WTC11 (cell line): ENCODE measurements around the gene CCDC12. TPM values are rescaled to one million over a fixed set of nuclear protein-coding genes. Genes with fewer than 3 reads are reported as not detected.

Experiments
- ATAC-seq: fragments of 200-7000 bp; cut with Tn5 transposase; 2 replicates; pipeline ENCODE4 v1.10.0; 2021; ENCODE audit warnings: mild to moderate bottlenecking, moderate library complexity
- CTCF ChIA-PET: fragments of 300-600 bp; sonication (Branson Sonifier 250); formaldehyde crosslinking; loops from one replicate; lab custom pipeline; 2021; ENCODE audit warnings: antibody characterized with exemption; lab: Charles Lee
- POLR2A ChIA-PET: fragments of 350-600 bp; sonication (Branson Sonifier 250); formaldehyde crosslinking; loops from one replicate; lab custom pipeline; 2021; ENCODE audit warnings: antibody characterized with exemption; lab: Charles Lee
- DNase-seq: peaks from one replicate; pipeline ENCODE4 v3.0.0; 2021; ENCODE audit warnings: low spot score
- H3K27ac Mint-ChIP-seq: 2 replicates; pipeline ENCODE4 v1.8.0; 2021; ENCODE audit warnings: mixed read lengths
- H3K27me3 Mint-ChIP-seq: 2 replicates; pipeline ENCODE4 v1.8.0; 2021; ENCODE audit warnings: low read depth, mild to moderate bottlenecking, moderate library complexity, mixed read lengths
- H3K36me3 Mint-ChIP-seq: 2 replicates; pipeline ENCODE4 v1.8.0; 2021; ENCODE audit warnings: mixed read lengths
- H3K4me1 Mint-ChIP-seq: 2 replicates; pipeline ENCODE4 v1.8.0; 2022; ENCODE audit warnings: mixed read lengths
- H3K4me3 Mint-ChIP-seq: 2 replicates; pipeline ENCODE4 v1.8.0; 2021; ENCODE audit warnings: mild to moderate bottlenecking, moderate library complexity, mixed read lengths
- H3K9me3 Mint-ChIP-seq: 2 replicates; pipeline ENCODE4 v1.8.0; 2021; ENCODE audit warnings: mixed read lengths
- ARID4B ChIP-seq: sonication (generic); formaldehyde crosslinking; IDR thresholded peaks from 2 replicates; pipeline ENCODE4 v1.8.0; 2023; ENCODE audit warnings: missing genetic modification reagents, mild to moderate bottlenecking, borderline replicate concordance
- CBFB ChIP-seq: sonication (generic); formaldehyde crosslinking; IDR thresholded peaks from 2 replicates; pipeline ENCODE4 v1.8.1; 2022; ENCODE audit warnings: mild to moderate bottlenecking, low read depth, missing genetic modification reagents
- ELF4 ChIP-seq: sonication (generic); formaldehyde crosslinking; IDR thresholded peaks from 2 replicates; pipeline ENCODE4 v1.8.1; 2022; ENCODE audit warnings: low read depth, mild to moderate bottlenecking, moderate library complexity, missing genetic modification reagents
- ESRRA ChIP-seq: sonication (generic); formaldehyde crosslinking; IDR thresholded peaks from 2 replicates; pipeline ENCODE4 v1.8.1; 2022; ENCODE audit warnings: mild to moderate bottlenecking, missing genetic modification reagents, borderline replicate concordance
- FOXK1 ChIP-seq: sonication (generic); formaldehyde crosslinking; IDR thresholded peaks from 2 replicates; pipeline ENCODE4 v1.8.0; 2022; ENCODE audit warnings: mild to moderate bottlenecking, moderate library complexity, missing genetic modification reagents
- GTF2I ChIP-seq: fragments of 250-450 bp; sonication (Bioruptor Pico); conservative IDR thresholded peaks from 2 replicates; pipeline ENCODE4 v1.4.0; 2021; ENCODE audit warnings: mild to moderate bottlenecking
- HMGA2 ChIP-seq: fragments of 250-450 bp; sonication (Bioruptor Pico); IDR thresholded peaks from 2 replicates; pipeline ENCODE4 v1.4.0; 2021; ENCODE audit warnings: mild to moderate bottlenecking, moderate library complexity
- JAZF1 ChIP-seq: fragments of 250-450 bp; sonication (Bioruptor Pico); IDR thresholded peaks from 2 replicates; pipeline ENCODE4 v1.9.0; 2021; ENCODE audit warnings: moderate library complexity, mild to moderate bottlenecking, inconsistent platforms
- JUN ChIP-seq: sonication (generic); formaldehyde crosslinking; IDR thresholded peaks from 2 replicates; pipeline ENCODE4 v1.8.0; 2023; ENCODE audit warnings: mild to moderate bottlenecking, missing genetic modification reagents
- KAT7 ChIP-seq: sonication (generic); formaldehyde crosslinking; IDR thresholded peaks from 2 replicates; pipeline ENCODE4 v1.8.1; 2023; ENCODE audit warnings: missing genetic modification reagents, mild to moderate bottlenecking, borderline replicate concordance
- NFATC4 ChIP-seq: fragments of 250-450 bp; sonication (Bioruptor Pico); IDR thresholded peaks from 2 replicates; pipeline ENCODE4 v1.9.0; 2021; ENCODE audit warnings: mild to moderate bottlenecking
- SMAD3 ChIP-seq: sonication (generic); formaldehyde crosslinking; IDR thresholded peaks from 2 replicates; pipeline ENCODE4 v1.8.0; 2022; ENCODE audit warnings: missing genetic modification reagents, mild to moderate bottlenecking, borderline replicate concordance
- SMAD4 ChIP-seq: sonication (generic); formaldehyde crosslinking; IDR thresholded peaks from 2 replicates; pipeline ENCODE4 v1.8.0; 2022; ENCODE audit warnings: mild to moderate bottlenecking, missing genetic modification reagents
- TP53 ChIP-seq: sonication (generic); formaldehyde crosslinking; IDR thresholded peaks from 2 replicates; pipeline ENCODE4 v1.8.1; 2023; ENCODE audit warnings: mild to moderate bottlenecking, missing genetic modification reagents
- ZBTB21 ChIP-seq: sonication (generic); formaldehyde crosslinking; IDR thresholded peaks from 2 replicates; pipeline ENCODE4 v1.8.1; 2023; ENCODE audit warnings: mild to moderate bottlenecking, missing genetic modification reagents, borderline replicate concordance
- ZNF121 ChIP-seq: sonication (generic); formaldehyde crosslinking; IDR thresholded peaks from 2 replicates; pipeline ENCODE4 v1.8.0; 2023; ENCODE audit warnings: missing genetic modification reagents
- total RNA-seq: library from RNA; stranded (reverse); gene quantifications from 3 replicates; pipeline ENCODE4 v1.2.3, GENCODE V29; 2021
- TF ChIP-seq, protein P1 (sequence below): sonication (generic); formaldehyde crosslinking; IDR thresholded peaks from 2 replicates; pipeline ENCODE4 v1.8.0; 2023; ENCODE audit warnings: missing genetic modification reagents
- TF ChIP-seq, protein P2 (sequence below): sonication (generic); formaldehyde crosslinking; IDR thresholded peaks from 2 replicates; pipeline ENCODE4 v1.8.1; 2023; ENCODE audit warnings: mild to moderate bottlenecking, missing genetic modification reagents, moderate library complexity
- TF ChIP-seq, protein P3 (sequence below): fragments of 250-450 bp; sonication (Bioruptor Pico); IDR thresholded peaks from 2 replicates; pipeline ENCODE4 v1.9.0; 2021; ENCODE audit warnings: mild to moderate bottlenecking
- TF ChIP-seq, protein P4 (sequence below): sonication (generic); formaldehyde crosslinking; conservative IDR thresholded peaks from 2 replicates; pipeline ENCODE4 v1.8.1; 2022; ENCODE audit warnings: mild to moderate bottlenecking, missing genetic modification reagents
- TF ChIP-seq, protein P5 (sequence below): fragments of 250-450 bp; sonication (Bioruptor Pico); IDR thresholded peaks from 2 replicates; pipeline ENCODE4 v1.9.0; 2021; ENCODE audit warnings: mild to moderate bottlenecking, borderline replicate concordance
- TF ChIP-seq, protein P6 (sequence below): fragments of 250-450 bp; sonication (Bioruptor Pico); IDR thresholded peaks from 2 replicates; pipeline ENCODE4 v2.1.2; 2022; ENCODE audit warnings: mild to moderate bottlenecking, moderate library complexity

CCDC12 gene
- total RNA-seq, 1 experiment from 2014 or later = 59.1 TPM

- TF ChIP-seq CBFB (no peak), JUN (no peak), TP53 (CRISPR knock-in tag) (no peak), KAT7 (no peak), GTF2I (CRISPR knock-in tag) (no peak), FOXK1 (CRISPR knock-in tag) (no peak), ELF4 (CRISPR knock-in tag) (no peak), ZNF121 (no peak), ZBTB21 (CRISPR knock-in tag) (no peak), JAZF1 (CRISPR knock-in tag) (no peak), SMAD3 (no peak), NFATC4 (no peak), ESRRA (CRISPR knock-in tag) (no peak)
- TF ChIP-seq, protein P1, sequence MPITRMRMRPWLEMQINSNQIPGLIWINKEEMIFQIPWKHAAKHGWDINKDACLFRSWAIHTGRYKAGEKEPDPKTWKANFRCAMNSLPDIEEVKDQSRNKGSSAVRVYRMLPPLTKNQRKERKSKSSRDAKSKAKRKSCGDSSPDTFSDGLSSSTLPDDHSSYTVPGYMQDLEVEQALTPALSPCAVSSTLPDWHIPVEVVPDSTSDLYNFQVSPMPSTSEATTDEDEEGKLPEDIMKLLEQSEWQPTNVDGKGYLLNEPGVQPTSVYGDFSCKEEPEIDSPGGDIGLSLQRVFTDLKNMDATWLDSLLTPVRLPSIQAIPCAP (CRISPR knock-in tag) = no peak
- TF ChIP-seq, protein P2, sequence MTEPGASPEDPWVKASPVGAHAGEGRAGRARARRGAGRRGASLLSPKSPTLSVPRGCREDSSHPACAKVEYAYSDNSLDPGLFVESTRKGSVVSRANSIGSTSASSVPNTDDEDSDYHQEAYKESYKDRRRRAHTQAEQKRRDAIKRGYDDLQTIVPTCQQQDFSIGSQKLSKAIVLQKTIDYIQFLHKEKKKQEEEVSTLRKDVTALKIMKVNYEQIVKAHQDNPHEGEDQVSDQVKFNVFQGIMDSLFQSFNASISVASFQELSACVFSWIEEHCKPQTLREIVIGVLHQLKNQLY (CRISPR knock-in tag) = no peak
- TF ChIP-seq, protein P3, sequence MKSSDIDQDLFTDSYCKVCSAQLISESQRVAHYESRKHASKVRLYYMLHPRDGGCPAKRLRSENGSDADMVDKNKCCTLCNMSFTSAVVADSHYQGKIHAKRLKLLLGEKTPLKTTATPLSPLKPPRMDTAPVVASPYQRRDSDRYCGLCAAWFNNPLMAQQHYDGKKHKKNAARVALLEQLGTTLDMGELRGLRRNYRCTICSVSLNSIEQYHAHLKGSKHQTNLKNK (CRISPR knock-in tag) = no peak
- TF ChIP-seq, protein P4, sequence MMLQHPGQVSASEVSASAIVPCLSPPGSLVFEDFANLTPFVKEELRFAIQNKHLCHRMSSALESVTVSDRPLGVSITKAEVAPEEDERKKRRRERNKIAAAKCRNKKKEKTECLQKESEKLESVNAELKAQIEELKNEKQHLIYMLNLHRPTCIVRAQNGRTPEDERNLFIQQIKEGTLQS = no peak
- TF ChIP-seq, protein P5, sequence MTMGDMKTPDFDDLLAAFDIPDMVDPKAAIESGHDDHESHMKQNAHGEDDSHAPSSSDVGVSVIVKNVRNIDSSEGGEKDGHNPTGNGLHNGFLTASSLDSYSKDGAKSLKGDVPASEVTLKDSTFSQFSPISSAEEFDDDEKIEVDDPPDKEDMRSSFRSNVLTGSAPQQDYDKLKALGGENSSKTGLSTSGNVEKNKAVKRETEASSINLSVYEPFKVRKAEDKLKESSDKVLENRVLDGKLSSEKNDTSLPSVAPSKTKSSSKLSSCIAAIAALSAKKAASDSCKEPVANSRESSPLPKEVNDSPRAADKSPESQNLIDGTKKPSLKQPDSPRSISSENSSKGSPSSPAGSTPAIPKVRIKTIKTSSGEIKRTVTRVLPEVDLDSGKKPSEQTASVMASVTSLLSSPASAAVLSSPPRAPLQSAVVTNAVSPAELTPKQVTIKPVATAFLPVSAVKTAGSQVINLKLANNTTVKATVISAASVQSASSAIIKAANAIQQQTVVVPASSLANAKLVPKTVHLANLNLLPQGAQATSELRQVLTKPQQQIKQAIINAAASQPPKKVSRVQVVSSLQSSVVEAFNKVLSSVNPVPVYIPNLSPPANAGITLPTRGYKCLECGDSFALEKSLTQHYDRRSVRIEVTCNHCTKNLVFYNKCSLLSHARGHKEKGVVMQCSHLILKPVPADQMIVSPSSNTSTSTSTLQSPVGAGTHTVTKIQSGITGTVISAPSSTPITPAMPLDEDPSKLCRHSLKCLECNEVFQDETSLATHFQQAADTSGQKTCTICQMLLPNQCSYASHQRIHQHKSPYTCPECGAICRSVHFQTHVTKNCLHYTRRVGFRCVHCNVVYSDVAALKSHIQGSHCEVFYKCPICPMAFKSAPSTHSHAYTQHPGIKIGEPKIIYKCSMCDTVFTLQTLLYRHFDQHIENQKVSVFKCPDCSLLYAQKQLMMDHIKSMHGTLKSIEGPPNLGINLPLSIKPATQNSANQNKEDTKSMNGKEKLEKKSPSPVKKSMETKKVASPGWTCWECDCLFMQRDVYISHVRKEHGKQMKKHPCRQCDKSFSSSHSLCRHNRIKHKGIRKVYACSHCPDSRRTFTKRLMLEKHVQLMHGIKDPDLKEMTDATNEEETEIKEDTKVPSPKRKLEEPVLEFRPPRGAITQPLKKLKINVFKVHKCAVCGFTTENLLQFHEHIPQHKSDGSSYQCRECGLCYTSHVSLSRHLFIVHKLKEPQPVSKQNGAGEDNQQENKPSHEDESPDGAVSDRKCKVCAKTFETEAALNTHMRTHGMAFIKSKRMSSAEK (CRISPR knock-in tag) = no peak
- ChIA-PET POLR2A (interaction anchor here (1.1 kb wide), 1 partner anchor 97 kb away, joined by 3 read pairs; no protein-coding TSS in a partner anchor), CTCF (interaction anchor here (0.6 to 2.0 kb wide), 62 partner anchors 8 to 668 kb away, joined by 3 to 50 read pairs (median 5); partner anchors contain the start of genes ALS2CL, CCDC12, LTF and MYL3)
- no peak for DNase-seq
- ATAC-seq = peak; percentile 9; the same call in 1 of the 2 replicates
- Mint-ChIP-seq H3K36me3 (no peaks in the 10 kb centered on the region), H3K9me3 (no peaks in the 10 kb centered on the region), H3K27ac (no peak overlapping the region), H3K4me1 (no peaks in the 10 kb centered on the region), H3K4me3 (no peak overlapping the region), H3K27me3 (no peaks in the 10 kb centered on the region)
Observed at GRCh38 chr3:46908986-46909534, 67.5 kb downstream of the CCDC12 start.

DNA sequence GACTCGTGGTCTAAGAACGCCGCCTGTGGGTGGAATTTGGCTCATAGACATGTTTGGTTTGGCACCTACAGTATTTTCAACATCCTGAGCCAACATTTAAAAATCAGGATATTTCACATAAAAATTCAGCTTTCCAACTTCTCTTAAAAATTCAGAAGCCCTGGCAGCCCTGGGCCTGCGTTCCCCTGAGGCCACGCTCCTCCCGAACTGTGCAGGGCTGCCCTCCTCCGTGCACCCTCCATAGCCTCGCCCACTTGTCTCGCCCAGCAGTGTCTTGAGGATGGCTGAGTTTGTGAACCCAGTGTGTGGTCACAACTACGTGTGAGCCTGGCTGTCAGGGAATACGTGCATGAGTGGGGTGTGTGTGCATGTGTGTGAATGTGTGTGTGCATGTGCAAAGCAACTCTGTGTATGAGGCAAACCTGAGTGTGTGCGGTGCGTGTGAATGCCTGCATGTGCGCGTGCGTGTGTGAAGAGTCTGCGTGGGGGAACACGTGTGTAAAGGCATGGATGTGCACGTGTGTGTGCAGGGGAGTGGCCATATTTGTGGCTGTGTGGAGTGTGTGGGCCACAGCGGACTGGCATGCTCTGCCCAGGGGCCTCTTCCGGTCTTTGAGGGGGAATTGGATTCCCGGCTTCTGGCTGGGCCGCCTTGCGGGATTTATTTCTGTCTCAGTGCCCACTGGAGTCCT is 68.1 kb downstream of the CCDC12 start:
- Mint-ChIP-seq H3K36me3 (no peaks in the 10 kb centered on the region), H3K4me3 (no peak overlapping the region), H3K4me1 (no peaks in the 10 kb centered on the region), H3K27ac (no peak overlapping the region), H3K27me3 (no peaks in the 10 kb centered on the region), H3K9me3 (no peaks in the 10 kb centered on the region)
- ATAC-seq = no peak
- ChIA-PET POLR2A (no interaction called here), CTCF (interaction anchor here (1.1 to 2.0 kb wide), 27 partner anchors 10 to 463 kb away, joined by 3 to 50 read pairs (median 8); partner anchors contain the start of genes LTF, NBEAL2, PRSS50 and PTH1R)
- no peak for DNase-seq
- TF ChIP-seq ARID4B (CRISPR knock-in tag) (no peak), HMGA2 (CRISPR knock-in tag) (no peak), SMAD4 (CRISPR knock-in tag) (no peak)
- TF ChIP-seq, protein P6, sequence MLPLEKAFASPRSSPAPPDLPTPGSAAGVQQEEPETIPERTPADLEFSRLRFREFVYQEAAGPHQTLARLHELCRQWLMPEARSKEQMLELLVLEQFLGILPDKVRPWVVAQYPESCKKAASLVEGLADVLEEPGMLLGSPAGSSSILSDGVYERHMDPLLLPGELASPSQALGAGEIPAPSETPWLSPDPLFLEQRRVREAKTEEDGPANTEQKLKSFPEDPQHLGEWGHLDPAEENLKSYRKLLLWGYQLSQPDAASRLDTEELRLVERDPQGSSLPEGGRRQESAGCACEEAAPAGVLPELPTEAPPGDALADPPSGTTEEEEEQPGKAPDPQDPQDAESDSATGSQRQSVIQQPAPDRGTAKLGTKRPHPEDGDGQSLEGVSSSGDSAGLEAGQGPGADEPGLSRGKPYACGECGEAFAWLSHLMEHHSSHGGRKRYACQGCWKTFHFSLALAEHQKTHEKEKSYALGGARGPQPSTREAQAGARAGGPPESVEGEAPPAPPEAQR (CRISPR knock-in tag) = no peak
